RPMI7951 (cell line): ENCODE measurements around the gene GRIP1. TPM values are rescaled to one million over a fixed set of nuclear protein-coding genes. Genes with fewer than 3 reads are reported as not detected.
A peak's percentile ranks its signal among the peaks of the same experiment; 100 is the strongest.

ENCODE experiments used
- DNase-seq: peaks from one replicate; pipeline ENCODE4 v3.0.0-alpha.2; 2012; ENCODE audit warnings: low read depth
- total RNA-seq: library from RNA; depleted of rRNA; stranded (reverse); fragments of >200 nt; shearing (Covaris generic); gene quantifications from 2 replicates; pipeline ENCODE4 v1.2.3, GENCODE V29; 2014

Gene GRIP1
- total RNA-seq, 1 experiment from 2014 or later = not detected

DNA sequence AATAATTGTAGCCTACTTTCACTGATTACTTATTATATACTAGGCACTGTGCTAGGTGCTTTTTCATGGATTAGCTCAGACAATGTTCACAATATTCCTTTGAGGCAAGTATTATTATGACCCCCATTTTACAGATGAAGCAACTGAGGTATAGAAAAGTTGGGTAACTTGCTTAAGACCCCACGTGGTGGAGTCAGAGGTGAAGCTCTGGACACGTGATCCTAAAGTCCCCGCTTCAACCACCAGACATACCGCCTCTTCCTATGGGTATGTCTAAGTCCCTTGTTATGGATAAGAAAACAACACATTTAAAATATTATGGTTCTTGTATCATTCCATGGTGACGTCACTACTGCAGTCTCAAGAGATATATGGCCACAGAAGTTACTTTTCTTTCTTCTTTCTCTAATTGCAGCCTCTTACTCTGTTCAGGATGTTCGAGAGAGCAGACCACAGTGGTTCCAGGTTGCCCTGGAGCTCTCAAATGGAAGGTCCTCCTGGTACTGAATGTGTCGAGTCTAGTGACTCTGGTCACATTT lies 218.9 kb downstream of the GRIP1 start:
- no peak for DNase-seq

DNA sequence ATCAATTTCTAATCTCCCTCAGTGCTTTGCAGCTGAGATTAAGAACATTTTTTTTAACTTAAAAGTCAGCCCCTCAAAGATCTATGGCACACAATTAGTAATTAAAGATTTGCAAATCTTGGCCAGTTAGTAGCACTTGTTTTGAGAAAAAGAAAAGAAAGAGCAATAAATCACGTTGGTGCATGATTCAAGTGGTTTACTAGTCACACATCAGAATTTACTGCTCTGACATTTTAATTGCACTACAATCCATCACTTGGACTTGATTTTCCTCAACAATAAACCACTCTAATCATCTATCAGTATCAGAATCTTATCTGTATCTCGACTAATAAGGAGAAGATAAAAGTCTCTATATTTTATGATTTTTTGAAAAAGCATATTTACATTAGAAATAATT lies 222.3 kb downstream of the GRIP1 start:
- no peak for DNase-seq

DNA sequence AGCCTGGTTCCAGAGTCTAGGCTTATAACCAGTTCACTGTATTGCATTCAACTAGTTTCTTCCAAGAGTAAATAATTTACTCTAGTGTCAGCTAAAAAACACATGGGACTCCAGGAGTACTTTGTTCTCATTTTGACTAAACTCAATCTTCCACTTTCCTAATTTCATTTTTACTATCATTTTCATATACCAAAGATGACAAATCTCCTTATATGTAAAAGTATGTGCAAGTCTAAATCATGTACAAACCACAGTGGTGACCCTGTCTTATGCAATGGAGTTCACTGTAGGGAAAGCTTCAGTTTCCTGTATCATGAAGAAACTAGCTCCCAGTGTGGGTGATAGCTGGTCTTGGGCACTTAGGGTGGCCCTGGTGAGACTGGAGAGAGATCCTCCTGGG lies 225.0 kb downstream of the GRIP1 start:
- no peak for DNase-seq

DNA sequence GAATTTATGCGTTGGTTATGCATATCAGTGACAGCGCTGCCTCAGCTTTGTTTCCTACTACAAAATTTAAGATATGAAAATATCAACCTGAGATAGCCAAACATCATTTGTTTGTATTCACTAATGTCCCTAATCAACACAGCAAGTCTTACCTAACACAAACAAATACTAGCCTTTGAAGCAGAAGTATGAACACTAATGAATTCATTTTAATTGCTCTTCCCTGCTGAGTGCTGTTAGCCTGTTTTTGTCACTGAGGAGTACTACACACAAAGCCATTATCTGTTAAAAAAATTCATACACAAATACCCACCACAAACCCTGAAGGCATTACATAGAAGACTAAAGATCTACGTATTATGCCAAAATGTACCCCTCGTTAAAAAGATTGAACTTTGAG lies 225.8 kb downstream of the GRIP1 start:
- no peak for DNase-seq

DNA sequence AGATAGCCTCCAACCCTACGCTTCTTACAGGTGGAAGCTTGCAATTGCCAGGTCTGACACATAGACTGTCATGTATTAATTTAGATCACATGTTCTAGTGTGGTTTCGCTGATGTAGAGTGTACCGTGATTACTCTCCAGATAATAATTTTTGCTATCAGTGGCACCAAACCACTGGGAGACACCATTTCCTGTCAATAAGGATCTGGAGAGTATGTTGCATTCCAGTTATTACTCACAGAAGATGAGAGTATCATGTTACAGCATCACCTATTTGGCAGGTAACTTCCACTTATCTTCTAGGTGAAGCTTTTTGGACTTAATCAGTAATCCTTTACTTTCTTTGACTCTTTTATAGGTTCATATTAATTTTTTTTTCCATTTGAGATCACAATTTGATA lies 229.3 kb downstream of the GRIP1 start:
- no peak for DNase-seq

DNA sequence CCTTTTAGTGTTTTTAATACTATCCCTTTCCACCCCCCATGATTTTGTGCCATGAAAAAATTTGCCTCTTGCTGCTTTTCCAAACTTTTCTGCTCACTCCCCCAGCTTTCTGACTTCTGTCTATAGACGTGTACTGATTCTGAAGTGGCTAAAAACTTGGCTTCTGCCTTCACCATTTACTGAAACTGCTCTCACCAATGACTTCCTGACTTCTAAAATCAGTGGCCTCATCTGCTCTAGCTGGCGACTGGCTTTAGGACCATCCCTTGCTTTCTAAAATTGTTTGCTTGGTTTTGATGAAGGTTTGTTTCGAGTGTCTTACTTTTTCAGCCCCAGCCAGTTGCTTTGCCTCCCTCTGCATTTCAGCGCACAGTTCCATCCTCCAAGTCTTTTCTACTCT lies 231.2 kb downstream of the GRIP1 start:
- no peak for DNase-seq

DNA sequence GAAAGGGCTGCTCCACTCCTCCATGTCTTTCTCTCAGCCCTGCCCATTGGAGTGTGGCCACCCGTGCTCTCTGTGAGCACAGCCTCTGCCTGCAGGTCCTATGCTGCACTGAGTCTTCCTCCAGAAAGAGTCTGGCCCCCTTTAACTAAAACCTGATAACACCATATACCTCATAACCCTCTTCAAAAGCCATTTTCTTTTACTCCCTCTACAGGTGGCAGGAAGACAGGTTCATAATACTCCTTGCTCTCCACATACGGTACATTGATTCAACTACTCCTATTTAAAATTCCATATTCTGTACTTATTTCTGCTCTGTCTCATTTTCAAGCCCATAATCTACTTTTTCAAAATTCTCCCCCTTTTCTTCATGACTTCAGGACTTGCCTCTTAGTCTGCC lies 232.6 kb downstream of the GRIP1 start:
- no peak for DNase-seq

DNA sequence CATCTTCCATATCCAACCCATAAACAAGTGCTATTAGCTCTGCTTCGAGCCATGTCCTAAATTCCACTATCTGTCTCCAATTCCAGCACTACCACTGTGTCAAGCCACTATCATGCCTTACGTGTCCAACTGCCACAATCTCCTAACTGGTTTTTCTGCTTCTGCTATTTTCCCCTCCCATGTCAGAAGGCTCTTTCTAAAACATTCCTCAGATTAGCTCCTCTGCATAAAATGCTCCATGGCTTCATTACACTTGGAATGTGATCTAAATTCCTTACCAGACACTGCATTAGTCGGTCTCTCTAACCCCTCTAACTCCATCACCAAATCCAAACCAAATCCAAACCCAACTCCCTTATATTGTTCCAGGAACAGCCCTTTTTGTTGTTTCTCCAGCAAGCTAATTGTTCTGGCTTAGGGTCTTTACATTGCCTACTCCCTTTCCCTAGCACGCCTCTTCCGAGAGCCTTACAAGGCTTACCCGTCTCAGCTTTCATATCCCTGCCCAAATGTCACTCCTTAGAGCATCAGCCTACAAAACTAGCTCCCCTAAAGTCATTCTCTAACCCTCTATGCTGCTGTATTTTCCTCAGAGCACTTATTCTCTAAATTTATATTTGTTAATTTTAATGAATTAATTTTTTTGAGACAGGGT lies 236.8 kb downstream of the GRIP1 start:
- no peak for DNase-seq

DNA sequence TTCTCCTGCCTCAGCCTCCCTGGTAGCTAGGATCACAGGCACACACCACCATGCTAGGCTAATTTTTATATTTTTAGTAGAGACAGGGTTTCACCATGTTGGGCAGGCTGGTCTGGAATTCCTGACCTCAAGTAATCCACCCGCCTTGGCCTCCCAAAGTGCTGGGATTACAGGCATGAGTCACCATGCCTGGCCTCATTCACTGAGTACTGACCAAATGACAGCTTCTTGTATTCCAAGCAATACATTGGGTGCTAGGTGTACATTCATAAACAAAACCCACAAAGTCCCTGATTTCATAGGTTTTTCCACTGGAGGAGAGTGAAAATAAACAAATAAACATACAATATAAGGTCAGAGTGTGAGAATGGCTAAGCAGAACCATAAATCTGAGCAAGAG lies 240.3 kb downstream of the GRIP1 start:
- peak; percentile 4 for DNase-seq

DNA sequence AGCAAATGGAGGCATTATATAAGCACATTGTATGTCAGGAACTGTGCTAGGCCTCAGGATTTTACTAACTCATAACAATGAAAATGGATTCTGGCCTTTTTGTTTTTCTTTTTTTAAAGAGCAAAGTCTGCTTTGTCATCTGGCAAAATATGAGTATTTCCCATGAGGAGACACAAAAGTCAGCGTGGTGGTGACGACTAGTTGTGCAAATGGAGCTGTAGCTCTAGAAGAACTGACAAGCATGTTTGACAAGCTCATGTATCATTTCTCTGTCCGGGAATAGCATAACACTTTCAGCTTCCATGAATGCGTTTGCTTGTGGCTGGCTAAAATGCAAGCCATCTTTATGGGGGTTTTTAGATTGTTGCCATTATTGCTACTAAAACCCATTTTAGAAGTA lies 248.8 kb downstream of the GRIP1 start:
- DNase-seq = no peak

DNA sequence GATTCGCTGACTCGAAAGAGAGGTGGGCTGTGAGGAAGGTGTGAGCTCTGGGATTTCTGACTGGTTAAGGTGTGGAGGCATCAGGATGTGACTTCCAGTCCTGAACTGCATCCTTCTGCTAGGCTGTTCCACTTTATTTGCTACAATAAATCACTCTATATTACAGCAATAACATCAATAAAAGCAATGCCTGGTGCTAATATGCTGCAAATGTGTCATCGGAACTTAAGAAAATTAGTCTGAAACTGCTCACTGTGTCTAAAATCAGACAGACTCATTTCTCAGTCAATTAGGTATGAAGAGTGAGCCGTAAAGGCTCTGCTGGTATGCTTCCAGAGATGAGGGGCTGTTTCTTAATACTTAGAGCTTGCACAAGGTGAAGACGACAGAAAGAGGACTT lies 250.0 kb downstream of the GRIP1 start:
- no peak for DNase-seq

DNA sequence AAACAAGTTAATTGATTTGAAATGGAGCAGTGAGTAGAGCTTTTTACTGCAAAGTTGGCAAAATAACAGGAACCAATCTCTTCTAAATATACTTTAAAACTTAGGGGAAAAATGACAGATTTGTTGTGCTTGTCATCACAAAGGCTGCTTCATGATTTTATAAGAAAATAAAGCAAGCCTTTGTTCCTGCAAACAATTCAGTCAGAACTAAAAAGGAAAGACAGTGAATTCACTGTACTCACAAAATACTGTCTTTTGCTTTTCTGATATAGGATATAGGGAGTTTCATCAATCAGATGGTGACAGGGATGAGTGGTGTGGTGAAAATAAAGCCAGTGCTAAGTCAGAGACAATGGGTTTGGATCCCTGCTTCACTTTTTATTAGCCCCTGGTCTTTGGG lies 250.6 kb downstream of the GRIP1 start:
- no peak for DNase-seq

DNA sequence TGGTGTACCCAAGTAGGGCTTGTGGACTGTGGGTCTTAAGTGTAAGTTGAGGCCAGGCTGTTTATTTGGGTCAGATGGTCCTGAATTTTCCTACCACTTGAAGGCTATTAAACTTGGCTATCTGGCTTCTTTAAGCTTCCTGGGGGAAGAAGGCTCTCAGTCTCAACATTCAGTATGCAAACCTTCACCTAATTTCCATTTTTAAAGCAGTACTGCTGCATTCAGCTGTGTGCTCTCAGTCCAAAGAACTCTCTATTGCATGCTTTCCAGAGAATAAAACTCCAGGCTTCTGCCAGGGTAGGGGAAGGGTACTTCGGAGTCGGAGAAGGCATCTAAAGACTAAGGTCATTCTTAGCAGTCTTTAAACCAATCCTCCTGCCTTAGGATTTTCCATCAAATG lies 252.2 kb downstream of the GRIP1 start:
- DNase-seq = no peak

DNA sequence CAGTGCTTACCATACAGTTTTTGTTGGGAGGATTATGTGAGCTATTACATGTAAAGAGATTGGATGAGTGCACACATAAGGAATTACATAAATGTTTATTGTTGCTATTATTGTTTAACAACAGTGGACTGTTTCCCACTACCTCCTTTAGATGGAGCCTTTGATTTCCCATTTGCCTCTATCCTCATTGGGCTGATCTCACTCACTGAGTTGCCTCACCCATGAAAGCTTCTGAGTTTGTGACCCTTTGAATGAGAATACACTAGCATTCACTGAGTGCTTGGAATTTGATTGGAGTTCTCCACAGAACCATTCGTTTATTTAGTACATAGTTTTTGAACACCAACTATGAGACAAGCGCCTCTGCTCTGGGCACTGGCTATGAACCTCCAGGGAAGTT lies 255.6 kb downstream of the GRIP1 start:
- DNase-seq = no peak

DNA sequence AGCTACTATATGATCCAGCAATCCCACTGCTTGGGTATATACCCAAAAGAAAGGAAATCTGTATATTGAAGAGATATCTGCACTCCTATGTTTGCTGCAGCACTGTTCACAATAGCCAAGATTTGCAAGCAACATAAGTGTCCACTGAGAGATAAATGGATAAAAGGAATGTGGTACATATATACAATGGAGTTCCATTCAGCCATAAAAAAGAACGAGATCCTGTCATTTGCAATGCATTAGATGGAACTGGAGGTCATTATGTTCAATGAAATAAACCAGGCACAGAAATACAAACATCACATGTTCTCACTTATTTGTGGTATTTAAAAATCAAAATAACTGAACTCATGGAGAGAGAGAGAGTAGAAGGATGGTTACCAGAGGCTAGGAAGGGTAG lies 260.0 kb downstream of the GRIP1 start:
- no peak for DNase-seq

DNA sequence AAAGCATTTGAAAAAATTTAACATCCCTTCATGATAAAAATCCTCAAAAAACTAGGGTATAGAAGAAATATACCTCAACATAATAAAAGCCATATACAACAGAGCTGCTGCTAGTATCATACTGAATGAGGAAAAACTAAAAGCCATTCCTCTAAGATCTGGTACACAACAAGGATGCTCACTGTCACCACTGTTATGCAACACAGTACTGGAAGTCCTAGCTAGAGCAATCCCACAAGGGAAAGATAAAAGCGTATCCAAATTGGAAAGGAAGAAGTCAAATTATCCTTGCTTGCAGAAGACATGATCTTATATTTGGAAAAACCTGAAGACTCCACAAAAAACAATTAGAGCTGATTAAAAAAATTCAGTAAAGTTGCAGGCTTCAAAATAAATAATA lies 261.7 kb downstream of the GRIP1 start:
- no peak for DNase-seq

DNA sequence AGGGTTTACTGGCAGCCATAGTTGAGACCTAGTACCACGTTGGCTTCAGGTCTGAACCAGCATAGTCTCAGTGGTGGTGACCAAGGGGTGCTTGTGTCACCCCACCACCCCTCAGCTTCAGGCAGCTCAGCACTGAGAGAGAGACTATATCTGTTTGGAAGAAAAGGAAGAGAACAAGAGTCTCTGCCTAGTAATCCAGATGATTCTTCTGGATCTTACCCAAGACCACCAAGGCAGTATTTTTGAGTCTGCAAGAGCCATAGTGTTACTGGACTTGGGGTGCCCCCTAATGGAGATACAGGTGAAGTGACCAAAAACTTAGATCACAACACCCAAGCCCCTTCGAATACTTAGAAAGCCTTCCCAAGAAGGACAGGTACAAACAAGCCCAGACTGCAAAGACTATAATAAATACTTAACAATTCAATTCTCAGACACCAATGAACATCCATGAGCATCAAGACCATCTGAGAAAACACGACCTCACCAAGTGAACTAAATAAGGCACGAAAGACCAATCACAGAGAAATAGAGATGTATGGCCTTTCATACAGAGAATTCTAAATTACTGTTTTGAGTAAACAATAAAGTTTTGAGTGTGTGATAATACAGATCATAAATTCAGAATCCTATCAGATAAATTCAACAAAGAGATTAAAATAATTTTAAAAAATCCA lies 269.5 kb downstream of the GRIP1 start:
- peak; percentile 48 for DNase-seq

DNA sequence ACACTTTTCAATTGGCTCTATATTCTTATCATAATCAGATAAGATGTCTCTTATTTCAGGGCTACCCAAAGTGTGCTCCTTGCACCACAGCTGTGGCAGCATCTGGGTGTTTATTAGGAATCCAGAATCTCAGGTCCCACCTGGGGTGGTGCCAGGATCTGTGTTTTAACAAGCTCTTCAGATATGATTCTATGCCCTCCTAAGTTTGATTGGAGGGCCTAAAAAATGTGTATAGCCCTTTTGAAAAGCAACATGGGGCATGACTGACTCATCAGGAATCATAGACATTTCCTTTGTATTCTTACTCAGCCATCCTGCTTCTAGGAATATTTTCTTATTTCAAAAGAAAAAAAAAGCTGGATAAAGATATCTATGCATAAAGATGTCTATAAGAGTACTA lies 273.5 kb downstream of the GRIP1 start:
- peak; percentile 10 for DNase-seq

DNA sequence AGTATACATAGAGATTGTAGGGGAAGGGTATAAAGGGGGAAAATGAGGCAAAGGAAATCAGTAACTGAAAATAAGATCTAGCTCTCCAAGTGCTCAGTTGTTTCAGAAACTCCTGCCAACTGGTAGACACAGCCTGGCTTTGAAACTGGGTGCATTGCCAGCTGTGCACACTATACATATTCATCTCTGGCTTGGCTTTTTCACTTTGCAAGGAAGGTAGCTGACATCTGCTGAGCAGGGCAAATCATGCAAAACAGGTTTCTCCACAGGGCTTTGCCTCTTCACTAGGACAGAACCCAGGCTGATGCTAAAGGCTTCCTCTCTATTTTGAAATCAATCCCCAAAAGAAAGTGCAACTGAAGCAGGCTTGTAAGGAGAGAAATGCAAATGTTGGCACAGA lies 275.1 kb downstream of the GRIP1 start:
- no peak for DNase-seq

DNA sequence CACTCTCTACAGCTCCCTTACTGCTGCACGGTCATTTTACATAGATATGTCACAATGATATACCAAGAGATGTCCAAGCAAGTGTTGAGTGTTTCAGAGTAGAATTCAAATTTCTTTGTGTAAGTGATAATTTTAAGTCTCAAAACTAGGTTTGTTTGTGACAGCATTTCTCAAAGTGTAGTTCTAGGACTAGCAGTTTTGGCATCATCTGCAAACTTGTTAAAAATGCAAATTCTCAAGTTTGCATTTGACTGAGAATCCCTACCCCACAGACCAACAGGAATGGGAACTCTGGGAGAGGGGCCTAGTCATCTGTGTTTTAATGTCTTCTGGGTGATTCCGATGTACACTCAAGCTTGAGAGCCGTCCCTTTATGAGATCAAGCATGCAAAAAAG lies 279.0 kb downstream of the GRIP1 start:
- no peak for DNase-seq

DNA sequence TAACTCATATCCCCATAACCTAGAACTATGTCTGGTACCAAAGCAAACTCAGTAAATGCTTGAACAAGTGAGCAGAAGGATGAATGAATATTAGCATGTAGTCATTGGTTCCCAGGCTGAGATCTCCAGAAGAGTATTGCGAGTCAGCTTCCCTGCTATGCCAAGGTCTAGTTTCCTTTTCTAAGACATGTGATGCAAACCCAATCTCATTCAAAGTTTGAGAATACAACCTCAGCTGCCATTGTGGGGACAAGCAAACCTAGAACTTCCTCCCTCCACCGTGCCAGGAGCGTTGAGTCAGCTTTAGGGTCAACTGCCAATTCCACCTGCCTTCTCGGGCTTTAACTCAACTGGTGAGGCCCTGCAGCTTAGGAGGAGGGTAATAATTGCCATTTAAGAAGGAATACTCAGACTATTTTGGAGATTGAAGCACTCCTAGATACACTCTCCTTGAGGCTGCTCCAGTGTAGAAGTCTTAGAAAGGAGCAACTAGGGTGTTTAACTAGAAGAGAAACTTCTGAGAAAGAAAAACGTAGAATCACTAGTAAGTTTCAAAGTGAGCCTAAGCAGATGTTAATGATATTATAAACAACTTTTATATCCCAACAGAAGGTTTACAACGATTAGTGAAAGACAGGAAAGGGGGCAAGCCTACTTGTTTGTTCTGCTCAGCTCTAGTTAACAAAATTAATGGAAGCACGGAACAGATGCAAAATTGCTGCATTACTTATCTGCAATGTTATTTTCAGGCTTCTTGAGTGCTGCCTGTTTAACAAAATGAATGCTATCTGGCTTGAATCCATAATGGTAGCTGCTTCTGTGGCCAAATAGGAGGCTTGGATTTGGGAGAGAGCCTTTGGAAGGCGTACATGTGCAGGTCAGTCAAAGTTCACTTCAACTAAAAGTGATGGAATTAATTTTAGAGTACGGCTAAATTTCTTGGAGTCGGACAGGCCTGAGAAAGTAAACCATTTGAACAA lies 279.7 kb downstream of the GRIP1 start:
- no peak for DNase-seq

DNA sequence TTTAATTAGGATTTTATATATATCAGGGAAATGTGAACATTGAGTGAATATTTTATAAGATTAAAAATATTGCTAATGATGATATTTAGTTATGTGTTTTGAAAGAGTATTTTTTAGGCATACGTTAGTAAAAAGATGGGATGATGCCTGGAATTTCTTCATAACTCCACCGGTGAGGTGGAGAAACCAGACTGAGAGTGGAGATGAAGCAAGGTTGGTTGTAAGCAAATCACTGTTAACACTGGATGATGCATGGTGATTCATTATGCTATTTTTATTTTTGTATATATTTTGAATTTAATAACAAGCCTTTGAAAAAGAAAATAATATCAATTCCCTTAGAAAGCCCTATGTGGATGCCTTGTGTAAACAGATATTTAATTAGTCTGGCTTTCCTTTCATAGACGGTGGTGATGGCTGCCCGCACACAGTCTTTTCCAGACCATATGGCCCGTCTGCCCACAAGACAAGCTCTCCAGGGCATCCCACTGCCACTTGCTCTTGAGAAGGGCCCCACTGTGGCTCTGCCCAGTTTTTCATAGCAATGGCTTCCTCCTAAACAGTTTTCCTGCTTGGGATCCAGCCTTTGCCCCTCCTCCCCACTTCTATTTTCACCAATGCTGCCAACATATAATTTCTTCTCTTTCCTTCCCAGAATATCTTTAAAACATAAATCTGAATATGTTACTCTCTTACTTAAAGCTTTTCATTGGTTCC lies 281.1 kb downstream of the GRIP1 start:
- no peak for DNase-seq
